ENCODE data around the gene MVB12B. TPM values are rescaled to one million over a fixed set of nuclear protein-coding genes. Genes with fewer than 3 reads are reported as not detected.

Gene MVB12B
- total RNA-seq, 1 experiment from 2014 or later, result 9.4 TPM

DNA sequence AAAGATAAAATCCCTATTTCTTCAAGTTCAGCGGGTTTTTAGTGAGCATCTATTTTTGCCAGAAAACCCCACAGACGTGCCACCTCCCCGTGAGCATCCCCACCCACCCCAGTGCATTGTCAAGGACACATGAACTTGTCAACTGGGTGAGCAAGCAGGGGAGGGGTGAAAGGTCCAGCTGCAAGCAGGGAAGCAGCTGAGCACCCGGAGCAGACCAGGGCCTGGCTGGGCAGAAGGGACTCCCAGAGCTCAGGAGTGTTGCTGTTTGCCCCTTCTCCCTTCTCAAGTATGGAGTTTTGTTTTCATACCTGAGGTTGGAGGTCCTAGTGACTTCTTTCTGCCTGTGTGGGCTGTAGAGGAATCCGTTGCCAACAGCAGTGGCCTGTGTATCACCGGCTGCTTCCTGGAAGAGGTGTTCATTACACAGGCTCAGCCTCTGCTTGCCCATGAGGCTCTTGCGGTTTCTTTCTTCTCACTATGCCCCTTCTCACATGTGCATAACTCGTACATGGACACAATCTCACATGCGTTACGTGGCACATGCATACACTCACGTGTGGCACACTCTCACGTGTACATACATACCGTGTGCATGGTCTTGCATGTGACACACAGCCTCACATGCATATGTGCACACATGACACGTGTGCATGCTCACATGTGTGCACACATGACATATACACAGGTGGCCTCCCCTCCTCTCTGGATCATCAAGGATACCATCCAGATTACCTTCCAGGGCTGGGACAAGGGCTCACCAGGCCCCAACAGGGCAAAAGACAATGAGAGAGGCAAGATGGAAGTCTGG is 126.7 kb downstream of the MVB12B start:
- Histone ChIP-seq H3K27me3 (ENCODE audit: control insufficient read depth, insufficient read depth, low read length) (no peaks in the 10 kb centered on the region), H3K9me3 (ENCODE audit: control insufficient read depth, insufficient read depth, low read depth, low read length) (no peaks in the 10 kb centered on the region), H3K36me3 (ENCODE audit: control insufficient read depth, insufficient read depth, low read length) (no peaks in the 10 kb centered on the region), H3K4me1 (ENCODE audit: control insufficient read depth, insufficient read depth, low read length) (no peaks in the 10 kb centered on the region), H3K27ac (ENCODE audit: low read length) (no peak overlapping the region), H3K4me3 (ENCODE audit: low read depth in 2 of 2, low read length in 2 of 2) (no peak overlapping the region)
- DNase-seq (ENCODE audit: low read depth, low spot score) (no peak), ATAC-seq (no peak)
- ChIA-PET POLR2A (no interaction called here), CTCF (no interaction called here)
- in situ Hi-C loops (cut with HindIII; ENCODE audit: low pct_unique_long_range_greater_than_20kb, low sequenced_read_pairs), result no loop called here
- intact Hi-C loops (cut with micrococcal nuclease; ENCODE audit: unreplicated experiment), result no loop called here
- TF ChIP-seq SIN3A (IDR thresholded peaks at IDR 0.05; ENCODE audit: borderline replicate concordance, insufficient read depth, low read depth, low read length) (no peak), TCF7L2 (IDR thresholded peaks at IDR 0.05; ENCODE audit: low read depth, low read length) (no peak), POLR2AphosphoS5 (IDR thresholded peaks at IDR 0.05; ENCODE audit: low read depth, low read length) (no peak)
- TF ChIP-seq, protein P1, sequence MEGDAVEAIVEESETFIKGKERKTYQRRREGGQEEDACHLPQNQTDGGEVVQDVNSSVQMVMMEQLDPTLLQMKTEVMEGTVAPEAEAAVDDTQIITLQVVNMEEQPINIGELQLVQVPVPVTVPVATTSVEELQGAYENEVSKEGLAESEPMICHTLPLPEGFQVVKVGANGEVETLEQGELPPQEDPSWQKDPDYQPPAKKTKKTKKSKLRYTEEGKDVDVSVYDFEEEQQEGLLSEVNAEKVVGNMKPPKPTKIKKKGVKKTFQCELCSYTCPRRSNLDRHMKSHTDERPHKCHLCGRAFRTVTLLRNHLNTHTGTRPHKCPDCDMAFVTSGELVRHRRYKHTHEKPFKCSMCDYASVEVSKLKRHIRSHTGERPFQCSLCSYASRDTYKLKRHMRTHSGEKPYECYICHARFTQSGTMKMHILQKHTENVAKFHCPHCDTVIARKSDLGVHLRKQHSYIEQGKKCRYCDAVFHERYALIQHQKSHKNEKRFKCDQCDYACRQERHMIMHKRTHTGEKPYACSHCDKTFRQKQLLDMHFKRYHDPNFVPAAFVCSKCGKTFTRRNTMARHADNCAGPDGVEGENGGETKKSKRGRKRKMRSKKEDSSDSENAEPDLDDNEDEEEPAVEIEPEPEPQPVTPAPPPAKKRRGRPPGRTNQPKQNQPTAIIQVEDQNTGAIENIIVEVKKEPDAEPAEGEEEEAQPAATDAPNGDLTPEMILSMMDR (IDR thresholded peaks at IDR 0.05), result no peak
- TF ChIP-seq, protein P2, sequence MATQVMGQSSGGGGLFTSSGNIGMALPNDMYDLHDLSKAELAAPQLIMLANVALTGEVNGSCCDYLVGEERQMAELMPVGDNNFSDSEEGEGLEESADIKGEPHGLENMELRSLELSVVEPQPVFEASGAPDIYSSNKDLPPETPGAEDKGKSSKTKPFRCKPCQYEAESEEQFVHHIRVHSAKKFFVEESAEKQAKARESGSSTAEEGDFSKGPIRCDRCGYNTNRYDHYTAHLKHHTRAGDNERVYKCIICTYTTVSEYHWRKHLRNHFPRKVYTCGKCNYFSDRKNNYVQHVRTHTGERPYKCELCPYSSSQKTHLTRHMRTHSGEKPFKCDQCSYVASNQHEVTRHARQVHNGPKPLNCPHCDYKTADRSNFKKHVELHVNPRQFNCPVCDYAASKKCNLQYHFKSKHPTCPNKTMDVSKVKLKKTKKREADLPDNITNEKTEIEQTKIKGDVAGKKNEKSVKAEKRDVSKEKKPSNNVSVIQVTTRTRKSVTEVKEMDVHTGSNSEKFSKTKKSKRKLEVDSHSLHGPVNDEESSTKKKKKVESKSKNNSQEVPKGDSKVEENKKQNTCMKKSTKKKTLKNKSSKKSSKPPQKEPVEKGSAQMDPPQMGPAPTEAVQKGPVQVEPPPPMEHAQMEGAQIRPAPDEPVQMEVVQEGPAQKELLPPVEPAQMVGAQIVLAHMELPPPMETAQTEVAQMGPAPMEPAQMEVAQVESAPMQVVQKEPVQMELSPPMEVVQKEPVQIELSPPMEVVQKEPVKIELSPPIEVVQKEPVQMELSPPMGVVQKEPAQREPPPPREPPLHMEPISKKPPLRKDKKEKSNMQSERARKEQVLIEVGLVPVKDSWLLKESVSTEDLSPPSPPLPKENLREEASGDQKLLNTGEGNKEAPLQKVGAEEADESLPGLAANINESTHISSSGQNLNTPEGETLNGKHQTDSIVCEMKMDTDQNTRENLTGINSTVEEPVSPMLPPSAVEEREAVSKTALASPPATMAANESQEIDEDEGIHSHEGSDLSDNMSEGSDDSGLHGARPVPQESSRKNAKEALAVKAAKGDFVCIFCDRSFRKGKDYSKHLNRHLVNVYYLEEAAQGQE (IDR thresholded peaks at IDR 0.05; ENCODE audit: insufficient read depth in 1 of 2, low read depth in 2 of 2, low read length in 1 of 2), result no peak
- no TSS peak for BruUV-seq (replicated peaks)

DNA sequence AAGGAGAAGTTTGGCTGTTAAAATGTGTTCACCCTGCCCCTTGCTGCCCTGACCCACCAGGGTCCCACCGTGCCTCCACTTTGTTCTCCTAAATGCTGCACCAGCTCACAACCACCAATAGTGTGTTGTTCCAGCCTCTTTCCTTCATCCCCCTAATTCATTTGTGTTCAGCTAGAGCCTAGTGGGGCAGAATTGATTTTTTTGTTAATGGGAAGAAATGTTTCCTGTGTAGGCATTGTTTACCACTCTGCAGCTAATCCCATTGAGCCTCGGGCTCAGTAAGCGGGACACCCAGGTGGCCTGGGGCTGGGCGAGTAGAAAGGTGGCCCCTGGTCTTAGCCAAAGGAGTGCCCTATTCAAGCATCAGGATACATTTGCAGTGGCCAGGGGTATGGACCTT is 127.6 kb downstream of the MVB12B start:
- no TSS peak for BruUV-seq (replicated peaks)
- ChIA-PET POLR2A (no interaction called here), CTCF (no interaction called here)
- no peaks in the 10 kb centered on the region for H3K9me3 ChIP-seq (ENCODE audit: control insufficient read depth, insufficient read depth, low read depth, low read length)
- in situ Hi-C loops (cut with HindIII; ENCODE audit: low pct_unique_long_range_greater_than_20kb, low sequenced_read_pairs), result no loop called here
- H3K4me1 ChIP-seq (ENCODE audit: control insufficient read depth, insufficient read depth, low read length), result no peaks in the 10 kb centered on the region
- no peaks in the 10 kb centered on the region for H3K27me3 ChIP-seq (ENCODE audit: control insufficient read depth, insufficient read depth, low read length)
- DNase-seq (ENCODE audit: low read depth, low spot score) (no peak), ATAC-seq (no peak)
- H3K36me3 ChIP-seq (ENCODE audit: control insufficient read depth, insufficient read depth, low read length), result no peaks in the 10 kb centered on the region
- no peak overlapping the region for H3K4me3 ChIP-seq (ENCODE audit: low read depth in 2 of 2, low read length in 2 of 2)
- intact Hi-C loops (cut with micrococcal nuclease; ENCODE audit: unreplicated experiment), result no loop called here
- H3K27ac ChIP-seq (ENCODE audit: low read length), result no peak overlapping the region
- TF ChIP-seq, protein P2 (IDR thresholded peaks at IDR 0.05; ENCODE audit: insufficient read depth in 1 of 2, low read depth in 2 of 2, low read length in 1 of 2), result no peak
- no peak for TF ChIP-seq TCF7L2 (IDR thresholded peaks at IDR 0.05; ENCODE audit: low read depth, low read length)
- TF ChIP-seq POLR2AphosphoS5 (IDR thresholded peaks at IDR 0.05; ENCODE audit: low read depth, low read length), result no peak
- no peak for TF ChIP-seq SIN3A (IDR thresholded peaks at IDR 0.05; ENCODE audit: borderline replicate concordance, insufficient read depth, low read depth, low read length)
- TF ChIP-seq, protein P1 (IDR thresholded peaks at IDR 0.05), result no peak
